BLaER1 (cell line): ENCODE measurements around the gene SAPCD2.

ENCODE experiments used
- H3K27ac ChIP-seq: shearing (Covaris generic); formaldehyde crosslinking; 2 replicates; pipeline ENCODE4 v1.8.1; 2022
- H3K27me3 ChIP-seq: shearing (Covaris generic); formaldehyde crosslinking; 2 replicates; pipeline ENCODE4 v1.8.1; 2022
- H3K36me3 ChIP-seq: shearing (Covaris generic); formaldehyde crosslinking; 2 replicates; pipeline ENCODE4 v1.8.1; 2022
- H3K4me1 ChIP-seq: shearing (Covaris generic); formaldehyde crosslinking; 2 replicates; pipeline ENCODE4 v1.8.1; 2022
- H3K4me2 ChIP-seq: shearing (Covaris generic); formaldehyde crosslinking; 2 replicates; pipeline ENCODE4 v1.8.1; 2022
- H3K4me3 ChIP-seq: shearing (Covaris generic); formaldehyde crosslinking; 2 replicates; pipeline ENCODE4 v1.8.1; 2022
- H3K9ac ChIP-seq: shearing (Covaris generic); formaldehyde crosslinking; 2 replicates; pipeline ENCODE4 v1.8.1; 2022
- H3K9me3 ChIP-seq: shearing (Covaris generic); formaldehyde crosslinking; 2 replicates; pipeline ENCODE4 v1.8.1; 2022
- H4K20me1 ChIP-seq: shearing (Covaris generic); formaldehyde crosslinking; 2 replicates; pipeline ENCODE4 v1.8.1; 2022
- Cebpa-rat ChIP-seq: shearing (Covaris generic); IDR thresholded peaks from 2 replicates; pipeline ENCODE4 v1.8.1; 2022

SAPCD2 gene

GRCh38 chr9:137015540-137015930 is 54.8 kb downstream of the SAPCD2 start:
- no peak overlapping the region for H3K9ac ChIP-seq
- TF ChIP-seq Cebpa-rat = no peak
- no peak overlapping the region for H3K4me2 ChIP-seq
- no peaks in the 10 kb centered on the region for H4K20me1 ChIP-seq
- no peak overlapping the region for H3K4me3 ChIP-seq
- H3K4me1 ChIP-seq = peaks cover 13% of the 10 kb centered on the region
- 0 out of 2 replicates have a peak, but pooled peaks cover 4% of the 10 kb centered on the region for H3K9me3 ChIP-seq
- no peak overlapping the region for H3K27ac ChIP-seq
- H3K36me3 ChIP-seq = peaks cover 77% of the 10 kb centered on the region
- no peaks in the 10 kb centered on the region for H3K27me3 ChIP-seq

- H3K9me3 ChIP-seq = 0 out of 2 replicates have a peak, but pooled peaks cover 4% of the 10 kb centered on the region
- no peaks in the 10 kb centered on the region for H3K27me3 ChIP-seq
- H3K4me1 ChIP-seq = peaks cover 12% of the 10 kb centered on the region
- TF ChIP-seq Cebpa-rat = no peak
- no peaks in the 10 kb centered on the region for H4K20me1 ChIP-seq
- H3K4me3 ChIP-seq = no peak overlapping the region
- H3K27ac ChIP-seq = no peak overlapping the region
- peaks cover 74% of the 10 kb centered on the region for H3K36me3 ChIP-seq
- H3K4me2 ChIP-seq = no peak overlapping the region
- H3K9ac ChIP-seq = no peak overlapping the region
Observed at GRCh38 chr9:137014776-137015539, 55.4 kb downstream of the SAPCD2 start.

GRCh38 chr9:137014166-137014565 is 56.2 kb downstream of the SAPCD2 start:
- no peak overlapping the region for H3K27ac ChIP-seq
- H3K36me3 ChIP-seq = peaks cover 74% of the 10 kb centered on the region
- H3K4me3 ChIP-seq = no peak overlapping the region
- TF ChIP-seq Cebpa-rat = no peak
- no peak overlapping the region for H3K4me2 ChIP-seq
- H3K4me1 ChIP-seq = peaks cover 4% of the 10 kb centered on the region; the same call in 1 of the 2 replicates
- no peak overlapping the region for H3K9ac ChIP-seq
- no peaks in the 10 kb centered on the region for H3K27me3 ChIP-seq
- 0 out of 2 replicates have a peak, but pooled peaks cover 4% of the 10 kb centered on the region for H3K9me3 ChIP-seq
- H4K20me1 ChIP-seq = no peaks in the 10 kb centered on the region

- TF ChIP-seq Cebpa-rat = no peak
- Histone ChIP-seq H3K9me3 (0 out of 2 replicates have a peak, but pooled peaks cover 4% of the 10 kb centered on the region), H3K36me3 (peaks cover 68% of the 10 kb centered on the region), H3K4me1 (no peaks in the 10 kb centered on the region), H3K9ac (no peak overlapping the region), H3K4me2 (no peak overlapping the region), H4K20me1 (no peaks in the 10 kb centered on the region), H3K27ac (no peak overlapping the region), H3K4me3 (no peak overlapping the region), H3K27me3 (no peaks in the 10 kb centered on the region)
Observed at GRCh38 chr9:137013571-137013940, 56.8 kb downstream of the SAPCD2 start.

- H3K36me3 ChIP-seq = peaks cover 70% of the 10 kb centered on the region
- H3K4me3 ChIP-seq = no peak overlapping the region
- H3K9ac ChIP-seq = no peak overlapping the region
- no peaks in the 10 kb centered on the region for H4K20me1 ChIP-seq
- H3K9me3 ChIP-seq = 0 out of 2 replicates have a peak, but pooled peaks cover 4% of the 10 kb centered on the region
- H3K27me3 ChIP-seq = no peaks in the 10 kb centered on the region
- no peak overlapping the region for H3K27ac ChIP-seq
- H3K4me2 ChIP-seq = no peak overlapping the region
- peaks cover 3% of the 10 kb centered on the region for H3K4me1 ChIP-seq
- TF ChIP-seq Cebpa-rat = no peak
Observed at GRCh38 chr9:137012694-137013570, 57.4 kb downstream of the SAPCD2 start.
